Activated T-cell treated with anti-CD3 and anti-CD28 coated beads for 4 hours (primary cell): ENCODE measurements around the gene IPO9.

Source experiments
- DNase-seq: peaks from one replicate; pipeline ENCODE4 v3.0.0-alpha.2; 2020

Gene IPO9

DNA sequence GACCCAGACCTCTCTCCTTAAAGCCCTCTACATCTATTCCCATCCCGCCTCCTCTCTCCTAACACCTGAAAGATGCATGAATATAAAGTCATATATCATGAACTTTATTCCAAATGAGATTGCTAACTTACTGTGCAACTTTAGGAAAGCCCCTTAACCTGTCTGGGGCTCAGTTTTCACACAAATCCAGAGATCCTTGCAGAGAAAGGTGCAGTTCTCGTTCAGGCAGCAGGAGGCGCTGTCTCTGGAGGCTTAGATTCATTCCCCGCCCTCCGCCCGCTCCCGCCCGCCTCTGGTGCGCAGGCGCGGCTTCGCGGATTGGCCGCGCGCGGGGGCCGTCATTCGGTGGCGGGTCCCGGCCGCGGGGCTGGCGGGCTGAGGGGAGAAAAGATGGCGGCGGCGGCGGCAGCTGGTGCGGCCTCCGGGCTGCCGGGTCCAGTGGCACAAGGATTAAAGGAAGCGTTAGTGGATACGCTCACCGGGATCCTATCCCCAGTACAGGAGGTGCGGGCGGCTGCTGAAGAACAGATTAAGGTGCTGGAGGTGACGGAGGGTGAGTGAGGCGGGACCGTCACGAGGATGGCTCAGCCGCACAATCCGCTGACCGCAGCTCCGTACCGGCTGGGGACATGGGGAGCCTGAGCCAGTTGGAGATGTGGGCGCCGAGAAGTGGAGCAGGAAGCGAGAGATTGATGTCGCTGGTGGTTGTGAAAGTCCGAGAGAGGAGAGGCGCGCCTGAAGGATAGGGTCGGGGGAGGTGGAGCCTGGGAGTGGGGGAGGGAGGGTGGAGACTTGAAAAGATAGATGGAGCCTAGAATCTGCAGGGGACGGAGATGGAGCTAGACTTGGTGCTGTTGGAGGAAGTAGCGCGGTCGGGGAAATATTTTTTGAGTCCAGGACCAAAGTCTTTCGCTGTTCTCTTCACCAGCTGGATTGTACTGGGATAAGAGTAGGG, at the start of gene IPO9:
IPO9 (plus strand) TSS at position 338 of the 955 bp plus-strand sequence; CDS start at position 391, 53 bp downstream.
- peak; percentile 93 for DNase-seq

GRCh38 chr1:201779351-201779880, 49.5 kb upstream of the IPO9 start:
- no peak for DNase-seq

GRCh38 chr1:201780952-201781351, 48.0 kb upstream of the IPO9 start:
- DNase-seq = no peak

GRCh38 chr1:201781437-201781836, 47.5 kb upstream of the IPO9 start:
- DNase-seq = no peak

DNA sequence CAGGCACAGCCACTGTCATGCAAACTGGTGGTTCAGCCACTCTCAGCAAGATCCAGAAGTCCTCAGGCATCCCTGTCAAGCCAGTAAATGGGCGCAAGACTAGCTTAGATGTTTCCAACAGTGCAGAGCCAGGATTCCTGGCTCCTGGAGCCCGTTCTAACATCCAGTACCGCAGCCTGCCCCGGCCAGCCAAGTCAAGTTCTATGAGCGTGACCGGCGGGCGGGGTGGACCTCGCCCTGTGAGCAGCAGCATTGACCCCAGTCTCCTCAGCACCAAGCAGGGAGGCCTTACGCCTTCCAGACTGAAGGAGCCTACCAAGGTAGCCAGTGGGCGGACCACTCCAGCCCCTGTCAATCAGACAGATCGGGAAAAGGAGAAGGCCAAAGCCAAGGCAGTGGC, 46.6 kb upstream of the IPO9 start:
- no peak for DNase-seq

DNA sequence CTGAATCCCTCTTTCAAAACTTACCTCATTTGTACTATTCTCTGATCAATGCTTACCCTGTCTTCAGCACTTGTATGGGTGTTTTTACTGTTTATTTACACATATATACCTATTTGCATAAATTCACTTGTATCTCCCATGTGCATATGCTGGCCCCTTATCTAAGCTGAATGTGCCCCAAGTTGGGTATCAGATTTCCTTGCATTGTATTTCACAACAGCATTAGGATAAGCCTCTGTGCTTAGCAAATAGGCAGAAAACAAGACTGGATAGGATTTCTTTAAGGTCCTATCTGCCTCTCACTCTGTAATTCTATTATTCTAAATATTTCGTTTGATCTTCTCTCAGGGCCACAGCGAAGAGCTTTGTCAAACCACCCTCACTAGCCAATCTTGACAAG, 45.9 kb upstream of the IPO9 start:
- DNase-seq = no peak

DNA sequence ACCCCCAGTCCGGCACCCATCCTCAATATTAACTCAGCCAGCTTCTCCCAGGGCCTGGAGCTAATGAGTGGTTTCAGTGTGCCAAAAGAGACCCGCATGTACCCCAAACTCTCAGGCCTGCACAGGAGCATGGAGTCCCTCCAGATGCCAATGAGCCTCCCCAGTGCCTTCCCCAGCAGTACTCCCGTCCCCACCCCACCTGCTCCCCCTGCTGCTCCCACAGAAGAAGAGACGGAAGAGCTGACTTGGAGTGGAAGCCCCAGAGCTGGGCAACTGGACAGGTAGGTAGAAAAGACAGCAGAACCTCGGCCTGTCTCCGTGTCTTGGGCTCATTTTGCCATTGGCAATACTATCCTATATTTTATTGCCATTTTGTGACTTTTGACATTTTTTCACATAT, 45.4 kb upstream of the IPO9 start:
- no peak for DNase-seq

- no peak for DNase-seq
Observed at GRCh38 chr1:201785291-201785690, 43.7 kb upstream of the IPO9 start.

- DNase-seq = no peak
Observed at GRCh38 chr1:201786824-201787223, 42.1 kb upstream of the IPO9 start.

DNA sequence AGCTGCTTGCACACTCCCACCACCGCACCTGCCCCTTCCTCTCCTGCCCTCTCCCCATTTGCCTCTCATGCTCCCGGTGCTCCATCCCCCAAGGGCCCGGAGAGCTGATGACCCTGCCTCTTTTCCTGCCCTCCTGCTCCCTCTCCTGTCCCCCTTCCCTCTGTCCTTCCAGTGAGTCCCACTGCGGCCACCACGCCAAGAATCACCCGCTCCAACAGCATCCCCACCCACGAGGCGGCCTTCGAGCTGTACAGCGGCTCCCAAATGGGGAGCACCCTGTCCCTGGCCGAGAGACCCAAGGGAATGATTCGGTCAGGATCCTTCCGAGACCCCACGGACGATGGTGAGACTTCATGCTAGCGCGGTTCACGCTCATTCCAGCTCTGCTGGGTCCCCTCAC, 40.7 kb upstream of the IPO9 start:
- no peak for DNase-seq

GRCh38 chr1:201789245-201789644, 39.7 kb upstream of the IPO9 start:
- DNase-seq = no peak

- no peak for DNase-seq
Observed at GRCh38 chr1:201790261-201790660, 38.7 kb upstream of the IPO9 start.

DNA sequence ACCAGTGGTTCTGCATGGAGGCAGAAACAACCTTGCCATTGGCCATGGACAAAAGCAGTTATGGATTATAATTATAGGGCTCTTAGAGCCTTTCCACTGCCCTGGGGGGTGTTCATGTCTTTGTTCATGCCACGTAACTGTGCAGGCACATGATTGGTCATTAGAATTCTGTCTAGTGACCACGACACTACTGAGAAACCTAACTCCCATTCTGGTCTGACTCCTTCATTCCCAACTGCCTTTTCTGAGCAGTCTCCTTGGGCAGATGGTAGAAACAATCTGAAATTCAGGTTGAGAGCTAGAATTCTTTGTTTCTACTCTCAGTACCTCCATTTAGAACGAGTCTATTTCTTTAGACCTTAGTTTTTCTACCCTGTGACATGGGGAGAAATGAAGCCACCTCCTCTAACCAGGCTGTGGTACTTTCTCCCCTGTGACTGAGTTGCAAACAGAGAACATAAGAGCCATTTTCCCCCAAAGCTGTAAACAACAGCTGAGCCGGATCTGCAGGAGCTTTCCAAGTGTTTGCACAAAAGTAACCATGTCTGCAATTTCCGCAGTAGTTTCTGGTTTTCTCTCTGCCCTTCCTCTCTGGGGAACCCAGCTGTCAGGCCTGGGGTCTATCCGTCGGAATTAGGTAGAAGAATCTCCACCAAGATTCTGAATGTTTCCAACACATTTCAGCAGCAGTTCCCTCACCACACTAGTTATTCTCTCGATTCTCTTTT, 37.7 kb upstream of the IPO9 start:
- no peak for DNase-seq

- DNase-seq = no peak
Observed at GRCh38 chr1:201791779-201792173, 37.2 kb upstream of the IPO9 start.

- peak; percentile 28 for DNase-seq
Observed at GRCh38 chr1:201792534-201793305, 36.2 kb upstream of the IPO9 start.

- no peak for DNase-seq
Observed at GRCh38 chr1:201793306-201793925, 35.5 kb upstream of the IPO9 start.

- DNase-seq = no peak
Observed at GRCh38 chr1:201795066-201795465, 33.9 kb upstream of the IPO9 start.

DNA sequence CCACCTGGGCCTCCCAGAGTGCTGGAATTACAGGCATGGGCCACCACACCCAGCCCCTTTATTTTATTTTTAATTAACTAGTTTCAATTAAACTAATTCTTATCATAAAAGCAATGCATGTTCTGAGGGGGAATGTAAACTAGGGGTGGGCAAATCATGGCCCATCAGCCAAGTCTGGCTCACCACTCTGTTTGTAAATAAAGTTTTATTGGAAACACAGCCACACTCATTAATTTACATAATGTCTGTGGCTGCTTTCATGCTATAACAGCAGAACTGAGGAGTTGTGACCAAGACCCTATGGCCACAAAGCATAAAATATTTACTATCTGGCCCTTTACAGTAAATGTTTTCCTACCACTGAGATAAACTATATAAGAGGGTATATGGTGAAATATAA, 28.7 kb upstream of the IPO9 start:
- no peak for DNase-seq

GRCh38 chr1:201806801-201807200, 22.2 kb upstream of the IPO9 start:
- no peak for DNase-seq

GRCh38 chr1:201807958-201808632, 20.9 kb upstream of the IPO9 start:
- DNase-seq = no peak

- DNase-seq = no peak
Observed at GRCh38 chr1:201808633-201808990, 20.3 kb upstream of the IPO9 start.

DNA sequence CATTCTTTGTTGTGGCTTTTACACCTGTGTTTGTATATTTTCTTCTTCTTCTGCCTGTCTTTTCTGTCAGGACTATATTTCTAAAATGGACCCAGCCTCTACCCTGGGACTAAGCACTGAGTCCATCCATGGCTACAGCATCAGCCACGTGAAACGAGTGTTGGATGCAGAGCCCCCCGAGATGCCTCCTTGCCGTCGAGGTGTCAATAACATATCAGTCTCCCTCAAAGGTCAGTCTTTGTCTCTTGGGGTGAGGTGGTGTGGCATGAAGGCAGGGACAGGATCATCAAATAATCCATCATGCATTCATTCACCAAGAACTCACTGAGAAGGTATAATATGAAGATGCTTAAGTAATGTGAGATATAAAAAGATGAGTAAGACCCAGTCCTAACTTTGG, 19.1 kb upstream of the IPO9 start:
- DNase-seq = no peak
